OCI-LY7 (cell line): ENCODE measurements around the gene WWOX. TPM values are rescaled to one million over a fixed set of nuclear protein-coding genes. Genes with fewer than 3 reads are reported as not detected.

Source experiments
- BruUV-seq: library from RNA; stranded (reverse); fragments of 400-500 nt; replicated peaks from 2 replicates; lab custom pipeline; 2021; lab: Mats Ljungman, UMichigan
- CTCF ChIA-PET: fragments of 300-600 bp; sonication (Branson Sonifier 250); formaldehyde crosslinking; loops from one replicate; lab custom pipeline; 2022; ENCODE audit warnings: antibody characterized with exemption; ENCODE audit not compliant: unreplicated experiment; lab: Charles Lee
- POLR2A ChIA-PET: fragments of 300-600 bp; sonication (Branson Sonifier 250); formaldehyde crosslinking; loops from one replicate; lab custom pipeline; 2022; ENCODE audit warnings: antibody characterized with exemption; lab: Charles Lee
- DNase-seq: peaks from one replicate; pipeline ENCODE4 v3.0.0-alpha.2; 2015; ENCODE audit warnings: low spot score
- H2AFZ ChIP-seq: fragments of 200-600 bp; sonication (generic), shearing (Covaris generic); 2 replicates; pipeline ENCODE4 v1.6.1; 2014; ENCODE audit warnings: mild to moderate bottlenecking, antibody characterized with exemption, low read length, moderate library complexity
- H3K27ac ChIP-seq: fragments of 200-600 bp; sonication (generic); 2 replicates; pipeline ENCODE4 v1.5.1; 2014; ENCODE audit warnings: mixed run types, low read depth, mild to moderate bottlenecking, moderate library complexity, low read length, inconsistent platforms; ENCODE audit not compliant: poor library complexity, severe bottlenecking
- H3K36me3 ChIP-seq: fragments of 200-600 bp; sonication (generic); 2 replicates; pipeline ENCODE4 v1.6.1; 2014; ENCODE audit warnings: mild to moderate bottlenecking, antibody characterized with exemption, low read length, moderate library complexity, mixed read lengths; ENCODE audit not compliant: insufficient read depth
- H3K4me1 ChIP-seq: fragments of 200-600 bp; sonication (generic); 2 replicates; pipeline ENCODE4 v1.5.1; 2014; ENCODE audit warnings: mild to moderate bottlenecking, low read length; ENCODE audit not compliant: insufficient read depth, poor library complexity, severe bottlenecking
- H3K4me2 ChIP-seq: fragments of 200-600 bp; sonication (generic); 2 replicates; pipeline ENCODE4 v1.6.1; 2014; ENCODE audit warnings: mild to moderate bottlenecking, low read length
- H3K4me3 ChIP-seq: fragments of 200-600 bp; sonication (generic); 2 replicates; pipeline ENCODE4 v1.5.1; 2014; ENCODE audit warnings: mild to moderate bottlenecking, low read depth, low read length; ENCODE audit not compliant: poor library complexity, severe bottlenecking
- H3K79me2 ChIP-seq: fragments of 200-600 bp; sonication (generic); 2 replicates; pipeline ENCODE4 v1.6.1; 2016; ENCODE audit warnings: low read depth, mild to moderate bottlenecking, low read length, moderate library complexity, mixed read lengths; ENCODE audit not compliant: insufficient read depth
- H3K9me2 ChIP-seq: fragments of 200-600 bp; sonication (generic); 2 replicates; pipeline ENCODE4 v1.6.1; 2016; ENCODE audit warnings: mild to moderate bottlenecking, low read length, mixed read lengths; ENCODE audit not compliant: insufficient read depth
- H3K9me3 ChIP-seq: fragments of 200-600 bp; sonication (generic); 2 replicates; pipeline ENCODE4 v1.6.1; 2014; ENCODE audit warnings: mild to moderate bottlenecking, mixed run types, low read length, mixed read lengths
- H4K20me1 ChIP-seq: fragments of 200-600 bp; sonication (generic); 2 replicates; pipeline ENCODE4 v1.6.1; 2014; ENCODE audit warnings: mild to moderate bottlenecking, antibody characterized with exemption, low read length, moderate library complexity, mixed read lengths; ENCODE audit not compliant: insufficient read depth
- EZH2phosphoT487 ChIP-seq: fragments of 200-600 bp; sonication (generic); IDR thresholded peaks from 2 replicates; pipeline ENCODE4 v1.6.1; 2018; ENCODE audit warnings: low read depth, borderline replicate concordance, mild to moderate bottlenecking, mixed run types, antibody characterized with exemption, low read length, moderate library complexity, mixed read lengths
- intact Hi-C: fragments of 100-400 bp; cut with micrococcal nuclease; formaldehyde crosslinking; loops from one replicate; pipeline ENCODE4 v1.10.0; 2022; ENCODE audit not compliant: unreplicated experiment
- total RNA-seq, 2 experiments: library from RNA; depleted of rRNA in 1 of 2; stranded (reverse); fragments of >200 nt in 1 of 2; shearing (Covaris generic) in 1 of 2; gene quantifications; 2 replicates each; pipeline ENCODE4 v1.2.3, GENCODE V29; 2014 to 2022
- TF ChIP-seq, protein P1 (sequence below): fragments of 200-600 bp; sonication (generic); conservative IDR thresholded peaks from 2 replicates; pipeline ENCODE4 v1.5.1; 2014; ENCODE audit warnings: mild to moderate bottlenecking, antibody characterized with exemption, low read length, moderate library complexity, mixed read lengths

The WWOX gene
- total RNA-seq, 2 experiments from 2014 or later = 40.2 to 47.6 TPM

GRCh38 chr16:78365366-78365765, 265.9 kb downstream of the WWOX start:
- no peak for DNase-seq
- Histone ChIP-seq H4K20me1 (no peaks in the 10 kb centered on the region), H3K4me2 (no peak overlapping the region), H3K36me3 (no peaks in the 10 kb centered on the region), H3K9me2 (no peaks in the 10 kb centered on the region), H3K79me2 (no peaks in the 10 kb centered on the region), H3K4me1 (no peaks in the 10 kb centered on the region), H3K4me3 (no peak overlapping the region), H3K27ac (no peak overlapping the region), H3K9me3 (no peaks in the 10 kb centered on the region), H2AFZ (no peak overlapping the region)
- POLR2A ChIA-PET = no interaction called here
- CTCF ChIA-PET = no interaction called here
- no peak for TF ChIP-seq EZH2phosphoT487
- TF ChIP-seq, protein P1, sequence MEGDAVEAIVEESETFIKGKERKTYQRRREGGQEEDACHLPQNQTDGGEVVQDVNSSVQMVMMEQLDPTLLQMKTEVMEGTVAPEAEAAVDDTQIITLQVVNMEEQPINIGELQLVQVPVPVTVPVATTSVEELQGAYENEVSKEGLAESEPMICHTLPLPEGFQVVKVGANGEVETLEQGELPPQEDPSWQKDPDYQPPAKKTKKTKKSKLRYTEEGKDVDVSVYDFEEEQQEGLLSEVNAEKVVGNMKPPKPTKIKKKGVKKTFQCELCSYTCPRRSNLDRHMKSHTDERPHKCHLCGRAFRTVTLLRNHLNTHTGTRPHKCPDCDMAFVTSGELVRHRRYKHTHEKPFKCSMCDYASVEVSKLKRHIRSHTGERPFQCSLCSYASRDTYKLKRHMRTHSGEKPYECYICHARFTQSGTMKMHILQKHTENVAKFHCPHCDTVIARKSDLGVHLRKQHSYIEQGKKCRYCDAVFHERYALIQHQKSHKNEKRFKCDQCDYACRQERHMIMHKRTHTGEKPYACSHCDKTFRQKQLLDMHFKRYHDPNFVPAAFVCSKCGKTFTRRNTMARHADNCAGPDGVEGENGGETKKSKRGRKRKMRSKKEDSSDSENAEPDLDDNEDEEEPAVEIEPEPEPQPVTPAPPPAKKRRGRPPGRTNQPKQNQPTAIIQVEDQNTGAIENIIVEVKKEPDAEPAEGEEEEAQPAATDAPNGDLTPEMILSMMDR = no peak
- BruUV-seq = no TSS peak
- intact Hi-C loops = no loop called here

GRCh38 chr16:78368121-78369102, 269.0 kb downstream of the WWOX start:
- CTCF ChIA-PET = no interaction called here
- H3K4me2 ChIP-seq = no peak overlapping the region

More at GRCh38 chr16:78368121-78369102, 269.0 kb downstream of the WWOX start:
- Histone ChIP-seq H3K27ac (no peak overlapping the region), H3K9me2 (no peaks in the 10 kb centered on the region), H3K79me2 (no peaks in the 10 kb centered on the region), H3K36me3 (no peaks in the 10 kb centered on the region), H3K4me3 (no peak overlapping the region), H3K9me3 (no peaks in the 10 kb centered on the region), H4K20me1 (no peaks in the 10 kb centered on the region), H2AFZ (no peak overlapping the region), H3K4me1 (no peaks in the 10 kb centered on the region)
- BruUV-seq = no TSS peak
- TF ChIP-seq, protein P1 = no peak
- no peak for TF ChIP-seq EZH2phosphoT487
- POLR2A ChIA-PET = interaction anchor here (0.7 kb wide), 2 partner anchors 67 to 85 kb away, joined by 3 to 4 read pairs; no protein-coding TSS in a partner anchor
- DNase-seq = no peak
- intact Hi-C loops = no loop called here
